Transverse colon (tissue), 4 donors: ENCODE measurements around the gene UMAD1. TPM values are rescaled to one million over a fixed set of nuclear protein-coding genes. Genes with fewer than 3 reads are reported as not detected.

Experiments used
- DNase-seq: peaks from one replicate; pipeline ENCODE4 v3.0.0-alpha.2; 2019
- H3K27ac ChIP-seq, 4 donors: fragments of 200-600 bp; sonication (generic); 2 replicates each; pipeline ENCODE4 v1.5.1; 2016 to 2018; ENCODE audit warnings: inconsistent platforms in 4 of 4
- H3K27me3 ChIP-seq: fragments of 200-600 bp; sonication (generic); 2 replicates; pipeline ENCODE4 v1.5.1; 2017; ENCODE audit warnings: inconsistent platforms
- H3K36me3 ChIP-seq, 4 donors: fragments of 200-600 bp; sonication (generic); 2 replicates each; pipeline ENCODE4 v1.5.1; 2017 to 2019; ENCODE audit warnings: inconsistent platforms in 4 of 4
- H3K4me1 ChIP-seq, 4 donors: fragments of 200-600 bp; sonication (generic); 2 replicates each; pipeline ENCODE4 v1.5.1; 2017 to 2020; ENCODE audit warnings: inconsistent platforms in 4 of 4
- H3K4me3 ChIP-seq, 4 donors: fragments of 200-600 bp; sonication (generic); 1 replicate in 1 of 4; 2 replicates in 3 of 4; pipeline versions ENCODE4 v1.5.1 to v1.6.1; 2017 to 2019; ENCODE audit warnings: inconsistent platforms in 4 of 4
- H3K9me3 ChIP-seq, 2 donors: fragments of 200-600 bp; sonication (generic); 2 replicates each; pipeline ENCODE4 v1.5.1; 2017 to 2019; ENCODE audit warnings: inconsistent platforms in 2 of 2
- CTCF ChIP-seq, 5 experiments: fragments of 200-600 bp in 3 of 5; fragments of 450-650 bp in 2 of 5; sonication (generic) in 3 of 5; IDR thresholded peaks; 1 replicate in 2 of 5; 2 replicates in 3 of 5; pipeline ENCODE4 v1.5.1; 2016 to 2017; ENCODE audit warnings: antibody characterized with exemption in 5 of 5, inconsistent platforms in 3 of 5, mild to moderate bottlenecking in 2 of 5, moderate library complexity in 1 of 5
- EP300 ChIP-seq: sonication (generic); formaldehyde crosslinking; IDR thresholded peaks from one replicate; pipeline ENCODE4 v1.6.1; 2017; ENCODE audit warnings: antibody characterized with exemption, low read depth
- POLR2A ChIP-seq: fragments of 450-650 bp; IDR thresholded peaks from one replicate; pipeline ENCODE4 v1.6.1; 2016; ENCODE audit warnings: antibody characterized with exemption, mild to moderate bottlenecking, moderate library complexity
- POLR2AphosphoS5 ChIP-seq, 3 donors: sonication (generic); formaldehyde crosslinking; IDR thresholded peaks; one replicate each; pipeline ENCODE4 v1.6.1; 2016; ENCODE audit warnings: antibody characterized with exemption in 3 of 3
- WGBS, 2 donors: methylation state at CpG; one replicate each; pipeline ENCODE4 v1.1.5; 2018; ENCODE audit warnings: low coverage in 1 of 2; 5-methylcytosine and 5-hydroxymethylcytosine counted together
- in situ Hi-C, 4 donors: fragments of 200-750 bp; cut with MboI; loops; one replicate each; pipeline versions ENCODE4 v1.15.0 to v1.15.1; 2017; ENCODE audit warnings: low sequenced_read_pairs in 3 of 4, low pct_ligation_motif_present in 1 of 4, low pct_unique_long_range_greater_than_20kb in 1 of 4
- intact Hi-C: fragments of 100-400 bp; cut with DNase I; formaldehyde crosslinking; loops from one replicate; pipeline ENCODE4 v1.15.1; 2023; ENCODE audit warnings: low total_unique reads
- total RNA-seq, 4 donors: library from RNA; depleted of rRNA; stranded (reverse); fragments of >200 nt; gene quantifications; one replicate each; pipeline ENCODE4 v1.1.0, GENCODE V29; 2016

Gene UMAD1
- total RNA-seq, 4 donors from 2014 or later = 0.40 to 21.3 (median 14.6) TPM

DNA sequence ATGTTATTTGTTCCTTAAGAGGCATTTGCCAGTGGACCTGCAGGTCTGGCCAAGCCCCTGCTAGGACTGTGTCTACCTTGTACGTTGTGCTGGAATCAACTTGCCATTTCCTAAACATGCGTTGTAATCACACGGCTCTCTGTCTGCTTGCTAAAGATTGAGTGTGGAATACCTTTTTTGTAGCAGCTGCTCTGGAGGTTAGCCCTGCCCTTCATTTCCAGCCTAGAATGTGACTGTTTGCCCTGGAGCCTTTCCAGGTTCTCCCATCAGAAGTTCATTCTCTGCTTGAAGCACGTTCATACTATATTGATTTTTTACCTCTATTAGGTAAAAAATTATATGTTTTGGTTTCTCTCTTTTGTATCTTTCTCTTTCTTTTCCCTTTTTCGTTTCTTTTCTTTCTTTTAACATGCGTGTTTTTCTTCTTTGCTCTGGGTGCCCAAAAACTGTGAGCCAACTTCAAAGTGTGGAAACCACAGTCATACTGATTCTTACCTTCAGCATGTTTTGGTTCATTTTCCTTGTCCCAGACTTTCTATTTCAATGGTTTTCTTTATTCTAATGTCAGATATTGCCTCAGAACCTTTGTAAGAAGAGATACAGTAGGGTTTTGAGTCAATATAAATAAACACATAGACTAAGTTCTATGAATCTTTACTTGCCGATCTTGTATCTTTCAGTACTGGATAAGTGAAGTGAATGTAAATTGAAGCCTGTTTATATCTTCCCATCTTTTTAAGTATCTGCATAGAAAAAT, 189.7 kb downstream of the UMAD1 start:
- Histone ChIP-seq H3K36me3 (no peaks in the 10 kb centered on the region), H3K27me3 (no peaks in the 10 kb centered on the region), H3K9me3 (no peaks in the 10 kb centered on the region), H3K27ac (no peak overlapping the region), H3K4me3 (no peak overlapping the region), H3K4me1 (peaks cover 0 to 8% (median 2%) of the 10 kb centered on the region in 4 donors)
- TF ChIP-seq CTCF (IDR thresholded peaks at IDR 0.05) (no peak), POLR2A (no peak), EP300 (no peak), POLR2AphosphoS5 (IDR thresholded peaks at IDR 0.05) (no peak)
- in situ Hi-C loops (no loop called here), intact Hi-C loops (no loop called here)
- WGBS, 2 donors = 53 to 63% methylated on average over 6 of the region's 7 CpGs
- DNase-seq = no peak

- whole genome bisulfite sequencing, 2 donors = 77 to 88% methylated on average over 5 of the region's 5 CpGs
- TF ChIP-seq POLR2A = no peak
- TF ChIP-seq CTCF (IDR thresholded peaks at IDR 0.05) = no peak
- no peak for TF ChIP-seq POLR2AphosphoS5 (IDR thresholded peaks at IDR 0.05)
- no peak for TF ChIP-seq EP300
- peaks cover 0 to 8% (median 2%) of the 10 kb centered on the region in 4 donors for H3K4me1 ChIP-seq
- intact Hi-C loops = no loop called here
- H3K9me3 ChIP-seq = no peaks in the 10 kb centered on the region
- H3K4me3 ChIP-seq = no peak overlapping the region
- no peak for DNase-seq
- H3K36me3 ChIP-seq = no peaks in the 10 kb centered on the region
- no peak overlapping the region for H3K27ac ChIP-seq
- H3K27me3 ChIP-seq = no peaks in the 10 kb centered on the region
- in situ Hi-C loops = no loop called here
Measured at GRCh38 chr7:7832518-7832917, 192.0 kb downstream of the UMAD1 start.

GRCh38 chr7:7834761-7835160, 194.2 kb downstream of the UMAD1 start:
- Histone ChIP-seq H3K27me3 (no peaks in the 10 kb centered on the region), H3K9me3 (no peaks in the 10 kb centered on the region), H3K4me1 (peaks cover 0 to 5% (median 2%) of the 10 kb centered on the region in 4 donors), H3K36me3 (no peaks in the 10 kb centered on the region), H3K4me3 (no peak overlapping the region), H3K27ac (no peak overlapping the region)
- in situ Hi-C loops = no loop called here
- TF ChIP-seq EP300 (no peak), POLR2A (no peak), CTCF (IDR thresholded peaks at IDR 0.05) (no peak), POLR2AphosphoS5 (IDR thresholded peaks at IDR 0.05) (no peak)
- DNase-seq = no peak
- intact Hi-C loops = no loop called here
- WGBS, 2 donors = 87 to 88% methylated on average over 4 of the region's 4 CpGs

DNA sequence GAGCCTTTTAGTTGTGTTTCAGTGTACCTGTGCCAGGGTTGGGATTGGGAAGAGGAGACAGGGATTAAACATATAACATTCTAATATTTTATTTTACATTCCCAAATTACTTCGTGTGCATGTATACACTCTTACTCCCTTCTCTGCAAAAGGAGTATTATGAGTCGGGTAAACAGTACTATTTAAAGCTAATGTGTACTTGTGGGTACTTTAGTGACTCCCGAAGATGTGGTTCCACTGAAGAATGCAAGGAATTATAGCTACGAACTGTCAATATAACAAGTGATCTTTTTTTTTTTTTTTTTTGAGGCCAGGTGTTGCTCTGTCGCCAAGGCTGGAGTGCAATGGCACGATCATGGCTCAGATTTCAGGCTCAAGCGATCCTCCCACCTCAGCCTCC, 200.5 kb downstream of the UMAD1 start:
- DNase-seq = no peak
- Histone ChIP-seq H3K27me3 (no peaks in the 10 kb centered on the region), H3K4me1 (no peaks in the 10 kb centered on the region), H3K4me3 (no peak overlapping the region), H3K9me3 (no peaks in the 10 kb centered on the region), H3K27ac (no peak overlapping the region), H3K36me3 (no peaks in the 10 kb centered on the region)
- intact Hi-C loops = no loop called here
- TF ChIP-seq CTCF (IDR thresholded peaks at IDR 0.05) = no peak
- TF ChIP-seq EP300 = no peak
- no peak for TF ChIP-seq POLR2A
- no peak for TF ChIP-seq POLR2AphosphoS5 (IDR thresholded peaks at IDR 0.05)
- 91 to 97% methylated on average over 6 to 7 of the region's 7 CpGs for WGBS, 2 donors
- in situ Hi-C loops = no loop called here
